Ovary (tissue), 9 donors: Measurements from ENCODE around the gene PHKB. TPM values are rescaled to one million over a fixed set of nuclear protein-coding genes. Genes with fewer than 3 reads are reported as not detected.

Experiments used
- DNase-seq, 5 donors: peaks; one replicate each; pipeline ENCODE4 v3.0.0-alpha.2; 2019 to 2020
- H3K27ac ChIP-seq, 2 donors: fragments of 200-600 bp; one replicate each; pipeline versions ENCODE4 v1.5.1 to v1.8.0; 2019 to 2022
- H3K27me3 ChIP-seq: fragments of 200-600 bp; one replicate; pipeline ENCODE4 v1.8.0; 2022
- H3K36me3 ChIP-seq: fragments of 200-600 bp; sonication (generic); one replicate; pipeline ENCODE4 v1.5.1; 2019
- H3K4me1 ChIP-seq: one replicate; pipeline ENCODE4 v1.8.1; 2013; ENCODE audit warnings: mild to moderate bottlenecking, moderate library complexity; ENCODE audit not compliant: insufficient read depth
- H3K4me3 ChIP-seq: fragments of 200-600 bp; sonication (generic); one replicate; pipeline ENCODE4 v1.5.1; 2017
- H3K9me3 ChIP-seq, 2 donors: fragments of 200-600 bp in 1 of 2; sonication (generic) in 1 of 2; one replicate each; pipeline versions ENCODE4 v1.5.1 to v1.8.1; 2013 to 2019; ENCODE audit warnings: mild to moderate bottlenecking in 1 of 2, moderate library complexity in 1 of 2
- CTCF ChIP-seq, 3 donors: fragments of 450-650 bp in 2 of 3; fragments of 200-600 bp in 1 of 3; IDR thresholded peaks; one replicate each; pipeline versions ENCODE4 v1.5.1 to v1.8.0; 2016 to 2022; ENCODE audit warnings: antibody characterized with exemption in 3 of 3, mild to moderate bottlenecking in 1 of 3
- EP300 ChIP-seq: sonication (generic); formaldehyde crosslinking; IDR thresholded peaks from one replicate; pipeline ENCODE4 v1.6.1; 2017; ENCODE audit warnings: antibody characterized with exemption
- POLR2A ChIP-seq: fragments of 450-650 bp; IDR thresholded peaks from one replicate; pipeline ENCODE4 v1.6.1; 2017; ENCODE audit warnings: antibody characterized with exemption, mild to moderate bottlenecking, moderate library complexity
- WGBS, 3 donors: extraction: QIAGEN DNeasy Blood & Tissue Kit in 1 of 3; methylation state at CpG; one replicate each; pipeline versions ENCODE4 v1.1.5 to v1.1.7; 2013 to 2017; 5-methylcytosine and 5-hydroxymethylcytosine counted together
- intact Hi-C, 4 donors: fragments of 100-400 bp; cut with DNase I; formaldehyde crosslinking; loops; one replicate each; pipeline versions ENCODE4 v1.11.0 to v1.15.1; 2022 to 2023
- polyA plus RNA-seq, 2 donors: library from polyadenylated mRNA; stranded (reverse); fragments of 200-250 nt in 1 of 2; fragments of 350-450 nt in 1 of 2; fragmentation: Illumina TruSeq in 1 of 2; extraction: RNeasy Lipid Tissue Mini Kit (QIAGEN cat#74804) in 1 of 2; gene quantifications; one replicate each; pipeline ENCODE4 v1.2.3, GENCODE V29; 2013 to 2014
- total RNA-seq, 7 donors: library from RNA; depleted of rRNA in 2 of 7; stranded (reverse); fragments of >200 nt in 2 of 7; fragmentation: NEBNext Ultra II Directional in 3 of 7; extraction: Animal tissue kit (Norgen Biotek cat#: 25700) in 3 of 7; gene quantifications; one replicate each; pipeline versions ENCODE4 v1.1.0 to v1.2.4, GENCODE V29; 2016 to 2023
- donor health status: DM: no; HTN: no; CAD: no; lungs with moderate emphysema.
- donor health status: DM: no; HTN: no; CAD: no.
- donor health status: Bipolar disorder and iron deficiency.
- donor health status: DM: yes; HTN: yes; CAD: no.
- donor health status: DM: no; HTN: no; CAD: no.
- donor health status: DM: yes; HTN: yes; CAD: no.

PHKB gene
- total and polyA plus RNA-seq, 9 donors = 16.5 to 86.6 (median 59.4) TPM

GRCh38 chr16:47625115-47625567, 164.0 kb downstream of the PHKB start:
- DNase-seq = no peak
- Histone ChIP-seq H3K4me1 (no peaks in the 10 kb centered on the region), H3K27ac (no peak overlapping the region), H3K27me3 (no peaks in the 10 kb centered on the region), H3K36me3 (no peaks in the 10 kb centered on the region), H3K9me3 (no peaks in the 10 kb centered on the region), H3K4me3 (no peak overlapping the region)
- intact Hi-C loops = no loop called here
- 91 to 97% (median 95%) methylated on average over 1 of the region's 1 CpG for WGBS, 3 donors
- TF ChIP-seq CTCF (IDR thresholded peaks at IDR 0.05) (no peak), EP300 (no peak), POLR2A (no peak)

GRCh38 chr16:47626246-47626645, 165.1 kb downstream of the PHKB start:
- intact Hi-C loops = no loop called here
- no peak for DNase-seq
- 98 to 100% (median 100%) methylated on average over 1 of the region's 1 CpG for WGBS, 3 donors
- no peaks in the 10 kb centered on the region for H3K4me1 ChIP-seq
- no peaks in the 10 kb centered on the region for H3K36me3 ChIP-seq
- H3K27me3 ChIP-seq = no peaks in the 10 kb centered on the region
- H3K4me3 ChIP-seq = no peak overlapping the region
- no peaks in the 10 kb centered on the region for H3K9me3 ChIP-seq
- no peak overlapping the region for H3K27ac ChIP-seq
- TF ChIP-seq POLR2A (no peak), CTCF (IDR thresholded peaks at IDR 0.05) (no peak), EP300 (no peak)

- H3K4me1 ChIP-seq = no peaks in the 10 kb centered on the region
- H3K27ac ChIP-seq = no peak overlapping the region
- DNase-seq = no peak
- 90 to 92% (median 91%) methylated on average over 6 of the region's 6 CpGs for WGBS, 3 donors
- no peaks in the 10 kb centered on the region for H3K36me3 ChIP-seq
- H3K4me3 ChIP-seq = no peak overlapping the region
- no peaks in the 10 kb centered on the region for H3K27me3 ChIP-seq
- intact Hi-C loops = no loop called here
- TF ChIP-seq CTCF (IDR thresholded peaks at IDR 0.05) = no peak
- TF ChIP-seq POLR2A = no peak
- TF ChIP-seq EP300 = no peak
- no peaks in the 10 kb centered on the region for H3K9me3 ChIP-seq
Measured at GRCh38 chr16:47627085-47627639, 166.0 kb downstream of the PHKB start.

GRCh38 chr16:47627721-47628120, 166.6 kb downstream of the PHKB start:
- no peaks in the 10 kb centered on the region for H3K4me1 ChIP-seq
- no peak for TF ChIP-seq EP300
- TF ChIP-seq POLR2A = no peak
- no peak for TF ChIP-seq CTCF (IDR thresholded peaks at IDR 0.05)
- intact Hi-C loops = no loop called here

More at GRCh38 chr16:47627721-47628120, 166.6 kb downstream of the PHKB start:
- Histone ChIP-seq H3K4me3 (no peak overlapping the region), H3K36me3 (no peaks in the 10 kb centered on the region), H3K27me3 (no peaks in the 10 kb centered on the region), H3K9me3 (no peaks in the 10 kb centered on the region), H3K27ac (no peak overlapping the region)
- no peak for DNase-seq
